ENCODE measurements around the gene HDAC9. TPM values are rescaled to one million over a fixed set of nuclear protein-coding genes. Genes with fewer than 3 reads are reported as not detected.

Gene HDAC9
- total RNA-seq, 2 experiments from 2014 or later = 0.14 to 0.72 TPM

- Mint-ChIP-seq H3K27ac (no peak overlapping the region), H3K36me3 (no peaks in the 10 kb centered on the region), H3K27me3 (no peaks in the 10 kb centered on the region), H3K4me1 (no peaks in the 10 kb centered on the region), H3K9me3 (no peaks in the 10 kb centered on the region), H3K4me3 (no peak overlapping the region)
- no peak for DNase-seq
Measured at GRCh38 chr7:18655912-18656311, 160.4 kb downstream of the HDAC9 start.

- no peak overlapping the region for H3K27ac Mint-ChIP-seq
- DNase-seq = no peak
- H3K4me1 Mint-ChIP-seq = no peaks in the 10 kb centered on the region
- H3K27me3 Mint-ChIP-seq = no peaks in the 10 kb centered on the region
- H3K4me3 Mint-ChIP-seq = no peak overlapping the region
- H3K36me3 Mint-ChIP-seq = no peaks in the 10 kb centered on the region
- no peaks in the 10 kb centered on the region for H3K9me3 Mint-ChIP-seq
Measured at GRCh38 chr7:18656362-18656761, 160.8 kb downstream of the HDAC9 start.

GRCh38 chr7:18659746-18660145 lies 164.2 kb downstream of the HDAC9 start:
- Mint-ChIP-seq H3K9me3 (no peaks in the 10 kb centered on the region), H3K27ac (no peak overlapping the region), H3K4me1 (no peaks in the 10 kb centered on the region), H3K27me3 (no peaks in the 10 kb centered on the region), H3K36me3 (no peaks in the 10 kb centered on the region), H3K4me3 (no peak overlapping the region)
- no peak for DNase-seq

- no peaks in the 10 kb centered on the region for H3K36me3 Mint-ChIP-seq
- no peaks in the 10 kb centered on the region for H3K27me3 Mint-ChIP-seq
- no peaks in the 10 kb centered on the region for H3K9me3 Mint-ChIP-seq
- H3K4me1 Mint-ChIP-seq = no peaks in the 10 kb centered on the region
- H3K27ac Mint-ChIP-seq = no peak overlapping the region
- no peak for DNase-seq
- no peak overlapping the region for H3K4me3 Mint-ChIP-seq
Measured at GRCh38 chr7:18663321-18663720, 167.8 kb downstream of the HDAC9 start.

GRCh38 chr7:18666107-18666728 lies 170.7 kb downstream of the HDAC9 start:
- no peaks in the 10 kb centered on the region for H3K36me3 Mint-ChIP-seq
- H3K27ac Mint-ChIP-seq = no peak overlapping the region
- no peaks in the 10 kb centered on the region for H3K9me3 Mint-ChIP-seq
- H3K4me1 Mint-ChIP-seq = no peaks in the 10 kb centered on the region
- peak; percentile 53 for DNase-seq
- H3K27me3 Mint-ChIP-seq = no peaks in the 10 kb centered on the region
- no peak overlapping the region for H3K4me3 Mint-ChIP-seq

- no peak for DNase-seq
- Mint-ChIP-seq H3K27ac (no peak overlapping the region), H3K36me3 (no peaks in the 10 kb centered on the region), H3K27me3 (no peaks in the 10 kb centered on the region), H3K9me3 (no peaks in the 10 kb centered on the region), H3K4me3 (no peak overlapping the region), H3K4me1 (no peaks in the 10 kb centered on the region)
Measured at GRCh38 chr7:18667466-18667865, 171.9 kb downstream of the HDAC9 start.

GRCh38 chr7:18671176-18671575 lies 175.6 kb downstream of the HDAC9 start:
- Mint-ChIP-seq H3K36me3 (no peaks in the 10 kb centered on the region), H3K4me1 (no peaks in the 10 kb centered on the region), H3K27ac (no peak overlapping the region), H3K4me3 (no peak overlapping the region), H3K27me3 (no peaks in the 10 kb centered on the region), H3K9me3 (no peaks in the 10 kb centered on the region)
- no peak for DNase-seq

- no peak for DNase-seq
- Mint-ChIP-seq H3K27me3 (no peaks in the 10 kb centered on the region), H3K4me3 (no peak overlapping the region), H3K27ac (no peak overlapping the region), H3K4me1 (no peaks in the 10 kb centered on the region), H3K9me3 (peaks cover 1% of the 10 kb centered on the region), H3K36me3 (no peaks in the 10 kb centered on the region)
Measured at GRCh38 chr7:18675579-18675978, 180.0 kb downstream of the HDAC9 start.

GRCh38 chr7:18679261-18679660 lies 183.7 kb downstream of the HDAC9 start:
- no peak for DNase-seq
- H3K9me3 Mint-ChIP-seq = peaks cover 1% of the 10 kb centered on the region
- no peak overlapping the region for H3K27ac Mint-ChIP-seq

GRCh38 chr7:18680576-18680975 lies 185.0 kb downstream of the HDAC9 start:
- H3K36me3 Mint-ChIP-seq = no peaks in the 10 kb centered on the region
- H3K9me3 Mint-ChIP-seq = peaks cover 1% of the 10 kb centered on the region
- H3K4me3 Mint-ChIP-seq = no peak overlapping the region
- H3K27me3 Mint-ChIP-seq = no peaks in the 10 kb centered on the region
- H3K4me1 Mint-ChIP-seq = no peaks in the 10 kb centered on the region
- no peak overlapping the region for H3K27ac Mint-ChIP-seq
- no peak for DNase-seq

More at GRCh38 chr7:18679261-18679660, 183.7 kb downstream of the HDAC9 start:
- no peaks in the 10 kb centered on the region for H3K27me3 Mint-ChIP-seq
- H3K4me3 Mint-ChIP-seq = no peak overlapping the region
- H3K4me1 Mint-ChIP-seq = no peaks in the 10 kb centered on the region
- H3K36me3 Mint-ChIP-seq = no peaks in the 10 kb centered on the region

GRCh38 chr7:18684916-18685315 lies 189.4 kb downstream of the HDAC9 start:
- H3K27ac Mint-ChIP-seq = no peak overlapping the region
- DNase-seq = no peak
- no peaks in the 10 kb centered on the region for H3K27me3 Mint-ChIP-seq
- no peaks in the 10 kb centered on the region for H3K4me1 Mint-ChIP-seq
- H3K36me3 Mint-ChIP-seq = no peaks in the 10 kb centered on the region
- no peaks in the 10 kb centered on the region for H3K9me3 Mint-ChIP-seq
- H3K4me3 Mint-ChIP-seq = no peak overlapping the region

GRCh38 chr7:18685971-18686370 lies 190.4 kb downstream of the HDAC9 start:
- no peak for DNase-seq
- H3K36me3 Mint-ChIP-seq = no peaks in the 10 kb centered on the region
- H3K27ac Mint-ChIP-seq = no peak overlapping the region
- no peak overlapping the region for H3K4me3 Mint-ChIP-seq
- H3K27me3 Mint-ChIP-seq = no peaks in the 10 kb centered on the region
- H3K4me1 Mint-ChIP-seq = no peaks in the 10 kb centered on the region
- no peaks in the 10 kb centered on the region for H3K9me3 Mint-ChIP-seq

- H3K27me3 Mint-ChIP-seq = no peaks in the 10 kb centered on the region
- H3K4me1 Mint-ChIP-seq = no peaks in the 10 kb centered on the region
- no peak overlapping the region for H3K4me3 Mint-ChIP-seq
- no peak for DNase-seq
- H3K27ac Mint-ChIP-seq = no peak overlapping the region
- H3K36me3 Mint-ChIP-seq = no peaks in the 10 kb centered on the region
- H3K9me3 Mint-ChIP-seq = no peaks in the 10 kb centered on the region
Measured at GRCh38 chr7:18689551-18689950, 194.0 kb downstream of the HDAC9 start.

GRCh38 chr7:18693406-18693805 lies 197.9 kb downstream of the HDAC9 start:
- Mint-ChIP-seq H3K36me3 (no peaks in the 10 kb centered on the region), H3K4me3 (no peak overlapping the region), H3K27ac (no peak overlapping the region), H3K27me3 (no peaks in the 10 kb centered on the region), H3K9me3 (no peaks in the 10 kb centered on the region), H3K4me1 (no peaks in the 10 kb centered on the region)
- DNase-seq = no peak

- no peaks in the 10 kb centered on the region for H3K27me3 Mint-ChIP-seq
- no peaks in the 10 kb centered on the region for H3K36me3 Mint-ChIP-seq
- DNase-seq = no peak
- no peaks in the 10 kb centered on the region for H3K4me1 Mint-ChIP-seq
- H3K4me3 Mint-ChIP-seq = no peak overlapping the region
- no peaks in the 10 kb centered on the region for H3K9me3 Mint-ChIP-seq
- H3K27ac Mint-ChIP-seq = no peak overlapping the region
Measured at GRCh38 chr7:18693816-18694215, 198.3 kb downstream of the HDAC9 start.

- Mint-ChIP-seq H3K9me3 (no peaks in the 10 kb centered on the region), H3K27me3 (no peaks in the 10 kb centered on the region), H3K4me3 (no peak overlapping the region), H3K36me3 (no peaks in the 10 kb centered on the region), H3K4me1 (no peaks in the 10 kb centered on the region), H3K27ac (no peak overlapping the region)
- DNase-seq = no peak
Measured at GRCh38 chr7:18694484-18694883, 198.9 kb downstream of the HDAC9 start.
